GM19463 (cell line): ENCODE results near the gene PAK6.

Source experiments
- ATAC-seq: cut with Tn5 transposase; IDR thresholded peaks from one replicate; pipeline ENCODE4 v1.9.1; 2021; ENCODE audit warnings: mild to moderate bottlenecking, moderate library complexity; ENCODE audit not compliant: unreplicated experiment

PAK6 gene

GRCh38 chr15:40254452-40254851 lies 15.6 kb downstream of the PAK6 start:
- no peak for ATAC-seq

DNA sequence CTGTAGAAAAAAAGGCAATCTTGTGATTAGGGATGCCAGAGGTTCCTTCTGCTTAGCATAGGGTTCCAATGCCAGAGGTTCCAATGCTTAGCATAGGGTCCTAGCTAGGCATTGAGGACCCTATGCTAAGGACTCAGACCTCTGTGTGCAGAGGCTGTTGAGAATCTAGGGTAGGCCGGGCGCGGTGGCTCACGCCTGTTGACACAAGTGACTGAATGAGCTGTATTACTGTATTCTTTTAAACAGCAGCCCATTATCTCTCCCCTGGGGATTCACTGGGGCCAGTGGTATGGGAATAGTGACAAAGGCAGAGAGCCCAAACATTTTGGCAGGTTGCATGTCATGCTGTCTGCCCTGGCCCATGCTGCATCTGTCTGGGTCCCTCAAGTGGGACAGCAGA lies 16.2 kb downstream of the PAK6 start:
- ATAC-seq: no peak

- peak; percentile 50 for ATAC-seq
These were observed 17.9 kb downstream of the PAK6 start for GRCh38 chr15:40256638-40257235.

GRCh38 chr15:40257656-40258450 lies 19.0 kb downstream of the PAK6 start:
- no peak for ATAC-seq

DNA sequence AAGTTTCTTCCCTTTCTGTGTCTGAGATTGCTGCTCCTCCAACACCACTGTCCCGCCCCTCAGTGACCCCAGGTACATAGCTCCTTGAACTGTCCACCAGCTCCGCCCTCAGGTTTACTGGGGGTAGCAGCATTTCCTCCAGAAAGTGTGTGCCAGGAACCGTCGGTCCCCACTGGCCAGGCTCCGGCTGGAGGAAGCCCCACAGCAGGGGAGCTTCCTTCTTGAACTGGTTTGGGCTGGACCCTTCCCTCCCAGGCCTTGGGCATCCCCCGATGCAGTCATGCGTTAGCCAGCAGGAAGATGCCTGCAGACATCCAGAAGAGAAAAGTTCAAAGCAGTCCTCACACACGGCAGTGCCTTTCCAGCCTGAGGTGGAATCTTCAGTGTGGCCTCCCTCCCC lies 19.7 kb downstream of the PAK6 start:
- no peak for ATAC-seq

- no peak for ATAC-seq
These were observed 20.2 kb downstream of the PAK6 start for GRCh38 chr15:40259021-40259420.

GRCh38 chr15:40263024-40263754 lies 24.3 kb downstream of the PAK6 start:
- no peak for ATAC-seq

DNA sequence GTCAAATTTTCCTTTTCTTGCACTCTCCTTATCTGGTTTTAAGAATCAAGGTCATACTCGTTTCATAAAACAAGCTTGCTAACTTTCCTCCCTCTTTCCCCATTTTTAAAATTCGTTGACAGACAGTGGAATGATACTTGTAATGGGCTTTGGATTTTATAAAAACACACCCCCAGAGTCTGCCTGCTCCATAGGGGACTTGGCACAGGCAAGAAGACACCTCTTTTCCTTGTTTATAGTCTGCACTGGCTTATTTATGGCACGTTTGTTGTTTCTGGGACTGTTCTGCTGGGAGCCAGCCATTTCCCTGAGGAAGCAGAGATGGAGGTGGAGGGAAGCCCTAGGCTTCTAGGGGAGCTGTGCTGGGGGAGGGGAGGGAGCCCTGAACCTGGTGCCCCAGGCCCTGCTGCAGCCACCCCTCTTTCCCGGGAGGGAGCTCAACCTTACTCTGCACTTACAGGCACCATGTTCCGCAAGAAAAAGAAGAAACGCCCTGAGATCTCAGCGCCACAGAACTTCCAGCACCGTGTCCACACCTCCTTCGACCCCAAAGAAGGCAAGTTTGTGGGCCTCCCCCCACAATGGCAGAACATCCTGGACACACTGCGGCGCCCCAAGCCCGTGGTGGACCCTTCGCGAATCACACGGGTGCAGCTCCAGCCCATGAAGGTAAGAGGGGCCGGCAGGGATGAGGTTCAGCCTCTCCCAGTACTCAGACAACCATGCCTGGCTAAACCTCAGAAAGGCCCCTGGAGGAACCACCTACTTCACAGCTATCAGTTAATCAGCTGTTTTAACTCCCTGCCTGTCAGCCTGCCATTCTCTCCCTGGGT lies 25.7 kb downstream of the PAK6 start:
- ATAC-seq: no peak

- no peak for ATAC-seq
These were observed 26.5 kb downstream of the PAK6 start for GRCh38 chr15:40265355-40265754.

DNA sequence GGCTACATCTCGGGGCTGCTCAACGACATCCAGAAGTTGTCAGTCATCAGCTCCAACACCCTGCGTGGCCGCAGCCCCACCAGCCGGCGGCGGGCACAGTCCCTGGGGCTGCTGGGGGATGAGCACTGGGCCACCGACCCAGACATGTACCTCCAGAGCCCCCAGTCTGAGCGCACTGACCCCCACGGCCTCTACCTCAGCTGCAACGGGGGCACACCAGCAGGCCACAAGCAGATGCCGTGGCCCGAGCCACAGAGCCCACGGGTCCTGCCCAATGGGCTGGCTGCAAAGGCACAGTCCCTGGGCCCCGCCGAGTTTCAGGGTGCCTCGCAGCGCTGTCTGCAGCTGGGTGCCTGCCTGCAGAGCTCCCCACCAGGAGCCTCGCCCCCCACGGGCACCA lies 27.0 kb downstream of the PAK6 start:
- ATAC-seq: no peak

DNA sequence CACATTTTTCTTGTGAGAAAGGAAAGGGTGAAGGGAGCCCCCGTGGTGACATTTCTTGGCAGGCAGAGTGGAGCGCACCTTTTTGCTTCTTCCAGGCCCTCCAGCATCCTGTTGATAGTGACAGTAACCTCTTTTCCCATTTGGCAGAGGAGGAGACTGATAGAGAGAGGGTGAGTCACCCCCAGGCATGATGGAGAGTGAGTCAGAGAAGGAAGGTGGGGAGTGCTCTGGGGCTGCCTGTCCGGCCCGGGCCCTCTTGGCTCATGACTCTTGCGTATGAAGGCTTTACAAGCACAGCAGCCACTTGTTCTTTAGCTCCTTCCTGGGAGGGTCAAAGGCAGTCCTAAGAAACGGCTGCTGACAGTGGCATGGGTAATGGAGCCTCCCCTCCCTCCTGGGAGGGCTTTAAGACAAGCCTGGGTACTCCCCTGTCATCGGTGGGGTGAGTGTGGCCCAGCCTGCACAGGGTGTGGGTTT lies 28.0 kb downstream of the PAK6 start:
- no peak for ATAC-seq

DNA sequence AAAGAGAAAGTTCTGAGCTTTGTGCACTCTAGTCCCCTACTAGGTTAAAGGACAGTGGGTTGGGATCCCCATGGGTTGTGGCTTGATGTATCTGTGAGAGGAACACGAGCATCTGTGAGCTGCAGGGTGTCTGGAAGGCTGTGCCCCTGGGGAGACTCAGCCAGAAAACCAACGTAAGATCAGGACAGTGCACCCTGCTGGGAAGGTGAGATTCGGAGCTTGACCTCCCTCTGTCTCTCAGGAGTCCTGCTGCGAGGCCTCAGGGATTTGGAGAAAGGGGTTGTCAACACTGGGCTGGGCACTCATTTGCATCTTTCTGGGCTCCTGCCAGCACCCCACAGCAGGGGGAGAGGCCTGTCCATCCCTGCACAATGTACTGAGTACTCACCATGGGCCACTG lies 28.8 kb downstream of the PAK6 start:
- no peak for ATAC-seq

DNA sequence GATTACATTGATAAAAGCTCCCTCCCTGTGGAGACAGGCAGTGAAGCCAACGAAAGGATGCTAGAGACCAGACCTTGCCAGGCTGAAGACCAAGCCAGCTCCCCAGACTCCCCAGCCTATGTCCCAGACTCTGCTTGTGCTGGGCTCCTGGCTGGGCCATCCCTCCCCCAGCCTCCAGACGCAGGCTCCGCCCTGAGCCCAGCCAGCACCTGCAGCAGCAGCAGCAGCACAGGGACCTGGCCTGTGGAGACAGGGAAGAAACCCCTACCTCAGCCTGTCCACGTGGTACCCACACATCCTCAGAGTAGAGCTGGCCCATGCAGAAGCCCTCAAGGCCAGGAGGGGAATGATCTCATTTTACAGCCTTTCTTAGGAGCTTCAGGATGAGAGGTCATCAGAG lies 30.7 kb downstream of the PAK6 start:
- ATAC-seq: no peak

GRCh38 chr15:40270246-40270995 lies 31.6 kb downstream of the PAK6 start:
- ATAC-seq: no peak

GRCh38 chr15:40271685-40272484 lies 33.0 kb downstream of the PAK6 start:
- no peak for ATAC-seq

- no peak for ATAC-seq
These were observed 33.7 kb downstream of the PAK6 start for GRCh38 chr15:40272485-40273056.

GRCh38 chr15:40273428-40273827 lies 34.6 kb downstream of the PAK6 start:
- no peak for ATAC-seq

GRCh38 chr15:40274350-40275274 lies 35.7 kb downstream of the PAK6 start:
- peak; percentile 50 for ATAC-seq
